GM21717 (cell line): Measurements from ENCODE around the gene HOMER2.
A peak's percentile ranks its signal among the peaks of the same experiment; 100 is the strongest.

Source experiments
- ATAC-seq: cut with Tn5 transposase; IDR thresholded peaks from one replicate; pipeline ENCODE4 v1.9.1; 2021; ENCODE audit warnings: mild to moderate bottlenecking, moderate library complexity; ENCODE audit not compliant: unreplicated experiment

The HOMER2 gene

DNA sequence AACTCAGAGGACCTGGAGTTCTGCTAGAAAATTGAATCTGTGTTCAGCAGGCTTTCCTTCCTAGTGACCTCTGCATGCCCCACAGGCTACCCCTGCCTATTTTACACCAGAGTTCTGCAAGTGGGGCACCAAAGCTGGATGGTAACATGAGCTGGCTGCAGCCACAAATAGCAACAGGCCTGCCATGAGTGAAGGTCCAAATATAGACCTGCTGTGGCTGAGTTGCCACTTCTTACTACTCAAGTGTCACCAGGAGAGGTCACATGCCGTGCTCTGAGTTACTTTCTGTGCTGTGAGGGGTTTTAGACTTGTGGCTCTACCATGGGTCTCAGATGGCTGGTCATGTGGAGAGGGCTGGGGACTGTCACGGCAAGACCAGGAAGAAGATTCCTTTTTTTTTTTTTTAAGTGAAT, 146.5 kb downstream of the HOMER2 start, which contains the start of gene FSD2:
FSD2 (minus strand) TSS at position 76 of the 413 bp plus-strand sequence. CDS start 18,679 bp downstream, outside the sequence.
- ATAC-seq, result peak; percentile 54

GRCh38 chr15:82804575-82804949, 148.0 kb downstream of the HOMER2 start:
- no peak for ATAC-seq

- no peak for ATAC-seq
Observed at GRCh38 chr15:82803793-82804574, 148.5 kb downstream of the HOMER2 start.

DNA sequence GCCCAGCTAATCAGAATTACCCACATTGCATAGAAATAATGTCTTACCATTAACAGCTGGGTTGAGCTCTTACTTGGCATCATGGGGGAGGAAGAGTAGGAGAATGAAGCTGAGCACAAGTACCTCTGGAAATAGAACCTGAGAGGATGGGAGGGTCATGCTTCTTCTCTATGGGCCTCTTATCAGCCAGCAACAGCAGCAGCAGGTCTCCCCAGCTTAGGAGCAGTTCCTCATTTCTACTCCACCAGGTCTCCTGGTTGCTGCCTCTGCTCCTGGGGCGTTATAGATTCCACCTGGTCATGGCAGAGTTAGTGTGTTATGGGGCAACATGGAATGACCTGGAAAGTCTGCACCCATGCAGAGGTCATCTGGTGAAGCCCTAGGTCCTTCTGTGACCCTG, 150.0 kb downstream of the HOMER2 start:
- no peak for ATAC-seq

GRCh38 chr15:82799183-82799841, 153.2 kb downstream of the HOMER2 start:
- ATAC-seq, result no peak
